H1 (cell line): ENCODE measurements around the gene IL23A.
"Not testable (repeated sequence)": the region's sequence is repeated elsewhere in the genome, so short reads cannot be mapped to it uniquely, and the experiment has no call there.

Experiments used
- BCL11A ChIP-seq, 2 experiments: IDR thresholded peaks; one replicate each; pipeline ENCODE4 v1.6.1; 2011; ENCODE audit warnings: low read depth in 2 of 2, low read length in 2 of 2, mild to moderate bottlenecking in 2 of 2
- CREB1 ChIP-seq: IDR thresholded peaks from 2 replicates; pipeline ENCODE4 v1.6.1; 2012; ENCODE audit warnings: inconsistent platforms
- CTCF ChIP-seq, 3 experiments: IDR thresholded peaks; 1 replicate in 2 of 3; 2 replicates in 1 of 3; pipeline versions ENCODE4 v1.5.1 to v1.6.1; 2011; ENCODE audit warnings: low read length in 3 of 3, mild to moderate bottlenecking in 3 of 3, inconsistent platforms in 2 of 3, low read depth in 1 of 3, moderate library complexity in 1 of 3; ENCODE audit not compliant: insufficient read depth in 1 of 3; ENCODE audit errors: control extremely low read depth in 1 of 3
- EZH2 ChIP-seq: fragments of 200-600 bp; sonication (generic); IDR thresholded peaks from 2 replicates; pipeline ENCODE4 v1.7.1; 2012; ENCODE audit warnings: low read depth, mild to moderate bottlenecking, moderate library complexity, low read length, inconsistent platforms; ENCODE audit not compliant: severe bottlenecking
- USF2 ChIP-seq: IDR thresholded peaks from 2 replicates; pipeline ENCODE4 v1.6.1; 2011; ENCODE audit warnings: low read length, improper control_type of control experiment
- TF ChIP-seq, protein P1 (sequence below): IDR thresholded peaks from 2 replicates; pipeline ENCODE4 v1.6.1; 2012; ENCODE audit warnings: inconsistent platforms

GRCh38 chr12:56342290-56342689 is 3.6 kb downstream of the IL23A start:
- TF ChIP-seq EZH2; CREB1; USF2; CTCF (IDR thresholded peaks at IDR 0.05; ENCODE audit: control extremely low read depth in 1 of 3, insufficient read depth in 1 of 3, low read depth in 1 of 3, low read length in 3 of 3); BCL11A (IDR thresholded peaks at IDR 0.05; ENCODE audit: low read depth in 2 of 2, low read length in 2 of 2): not testable (repeated sequence)
- TF ChIP-seq, protein P1, sequence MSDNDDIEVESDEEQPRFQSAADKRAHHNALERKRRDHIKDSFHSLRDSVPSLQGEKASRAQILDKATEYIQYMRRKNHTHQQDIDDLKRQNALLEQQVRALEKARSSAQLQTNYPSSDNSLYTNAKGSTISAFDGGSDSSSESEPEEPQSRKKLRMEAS, result not testable (repeated sequence)
